Measurements from ENCODE around the gene MINK1. TPM values are rescaled to one million over a fixed set of nuclear protein-coding genes. Genes with fewer than 3 reads are reported as not detected.
A peak's percentile ranks its signal among the peaks of the same experiment; 100 is the strongest.

The MINK1 gene
- total RNA-seq, 1 donor from 2014 or later, result 45.6 TPM

- Histone ChIP-seq H3K4me3 (peak within 1 kb of the TSS; percentile 79 to 85), H3K36me3 (no peaks in the 10 kb centered on the region), H3K9me3 (no peaks in the 10 kb centered on the region), H3K27ac (peak within 1 kb of the TSS; percentile 94 to 96), H3K27me3 (no peaks in the 10 kb centered on the region), H3K4me1 (peaks cover 9 to 31% of the 10 kb centered on the region in 2 donors)
- no peak for DNase-seq (ENCODE audit: low spot score in 2 of 2)
- intact Hi-C loops (cut with DNase I), result loop anchor here (5.0 kb wide), 1 partner anchor 57 kb away; the partner anchor contains the start of gene MED11
- TF ChIP-seq CTCF (IDR thresholded peaks at IDR 0.05), result no peak
Observed at GRCh38 chr17:4788807-4789700, 44.1 kb upstream of the MINK1 start, which contains the start of gene GLTPD2. TSS of gene GLTPD2 (plus strand) at chr17:4788964. CDS start at chr17:4789012, 48 bp downstream.

- peaks cover 9 to 31% of the 10 kb centered on the region in 2 donors for H3K4me1 ChIP-seq
Observed at GRCh38 chr17:4789701-4789950, 43.5 kb upstream of the MINK1 start.

GRCh38 chr17:4789951-4790704 is 43.0 kb upstream of the MINK1 start:
- H3K27ac ChIP-seq, result peak overlapping the region; percentile 94 to 96
- TF ChIP-seq CTCF (IDR thresholded peaks at IDR 0.05), result peak; percentile 60 to 94 (median 71)

More at GRCh38 chr17:4789701-4789950, 43.5 kb upstream of the MINK1 start:
- no peak for DNase-seq (ENCODE audit: low spot score in 2 of 2)
- intact Hi-C loops (cut with DNase I), result loop anchor here (5.0 kb wide), 1 partner anchor 57 kb away; the partner anchor contains the start of gene MED11
- H3K27ac ChIP-seq, result peak overlapping the region; percentile 94 to 96
- no peaks in the 10 kb centered on the region for H3K36me3 ChIP-seq
- no peaks in the 10 kb centered on the region for H3K9me3 ChIP-seq
- TF ChIP-seq CTCF (IDR thresholded peaks at IDR 0.05), result no peak
- peak overlapping the region; percentile 79 to 85 for H3K4me3 ChIP-seq
- no peaks in the 10 kb centered on the region for H3K27me3 ChIP-seq

GRCh38 chr17:4790705-4791088 is 42.4 kb upstream of the MINK1 start:
- TF ChIP-seq CTCF (IDR thresholded peaks at IDR 0.05), result no peak
- Histone ChIP-seq H3K36me3 (no peaks in the 10 kb centered on the region), H3K9me3 (no peaks in the 10 kb centered on the region), H3K27me3 (no peaks in the 10 kb centered on the region), H3K4me1 (peaks cover 9 to 27% of the 10 kb centered on the region in 2 donors), H3K27ac (peak overlapping the region; percentile 94 to 96), H3K4me3 (peak overlapping the region; percentile 79 to 85)
- DNase-seq (ENCODE audit: low spot score in 2 of 2), result no peak
- intact Hi-C loops (cut with DNase I), result loop anchor here (1.0 kb wide), 3 partner anchors 17 to 80 kb away; partner anchors contain the start of genes ARRB2, MINK1 and PLD2

More at GRCh38 chr17:4789951-4790704, 43.0 kb upstream of the MINK1 start:
- no peaks in the 10 kb centered on the region for H3K27me3 ChIP-seq
- intact Hi-C loops (cut with DNase I), result loop anchor here (1.0 to 5.0 kb wide), 4 partner anchors 17 to 80 kb away; partner anchors contain the start of genes ARRB2, MED11, MINK1 and PLD2
- DNase-seq (ENCODE audit: low spot score in 2 of 2), result peak; percentile 64 to 92
- peak overlapping the region; percentile 79 to 85 for H3K4me3 ChIP-seq
- peaks cover 9 to 30% of the 10 kb centered on the region in 2 donors for H3K4me1 ChIP-seq
- H3K36me3 ChIP-seq, result no peaks in the 10 kb centered on the region
- H3K9me3 ChIP-seq, result no peaks in the 10 kb centered on the region

GRCh38 chr17:4795168-4795567 is 38.0 kb upstream of the MINK1 start:
- Histone ChIP-seq H3K27me3 (no peaks in the 10 kb centered on the region), H3K36me3 (peaks cover 13 to 22% of the 10 kb centered on the region in 2 donors), H3K4me3 (no peak overlapping the region), H3K9me3 (no peaks in the 10 kb centered on the region), H3K27ac (peak overlapping the region in 1 of 2 donors; percentile 83), H3K4me1 (peaks cover 0 to 11% of the 10 kb centered on the region in 2 donors)
- no peak for TF ChIP-seq CTCF (IDR thresholded peaks at IDR 0.05)
- intact Hi-C loops (cut with DNase I), result no loop called here
- no peak for DNase-seq (ENCODE audit: low spot score in 2 of 2)
